Measurements from ENCODE around the gene MRPS14. TPM values are rescaled to one million over a fixed set of nuclear protein-coding genes. Genes with fewer than 3 reads are reported as not detected.

MRPS14 gene
- total RNA-seq, 1 donor from 2014 or later: 36.9 TPM

- intact Hi-C loops (cut with micrococcal nuclease): no loop called here
- no peaks in the 10 kb centered on the region for H3K27me3 Mint-ChIP-seq
- ChIA-PET POLR2A (interaction anchor here (0.7 to 1.8 kb wide), 2 partner anchors 9 to 10 kb away, joined by 5 read pairs; partner anchors contain the start of gene CACYBP), CTCF (no interaction called here)
- H3K4me1 Mint-ChIP-seq: peaks cover 10% of the 10 kb centered on the region
- peaks cover 81% of the 10 kb centered on the region for H3K36me3 Mint-ChIP-seq (ENCODE audit: low read depth)
- no peaks in the 10 kb centered on the region for H3K9me3 Mint-ChIP-seq
- DNase-seq (no peak), ATAC-seq (ENCODE audit: low read depth) (no peak)
- no peak overlapping the region for H3K4me3 Mint-ChIP-seq
- no peak for TF ChIP-seq CTCF (IDR thresholded peaks at IDR 0.05)
- peak overlapping the region; percentile 1 for H3K27ac Mint-ChIP-seq
Measured at GRCh38 chr1:175009532-175009931, 13.7 kb downstream of the MRPS14 start.

GRCh38 chr1:175005085-175005783, 18.0 kb downstream of the MRPS14 start:
- CTCF ChIA-PET: no interaction called here
- no peak for ATAC-seq (ENCODE audit: low read depth)
- Mint-ChIP-seq H3K4me3 (no peak overlapping the region), H3K36me3 (ENCODE audit: low read depth) (peaks cover 60% of the 10 kb centered on the region), H3K27ac (no peak overlapping the region), H3K27me3 (no peaks in the 10 kb centered on the region), H3K4me1 (peaks cover 37% of the 10 kb centered on the region), H3K9me3 (no peaks in the 10 kb centered on the region)
- intact Hi-C loops (cut with micrococcal nuclease): no loop called here
- no peak for DNase-seq
- POLR2A ChIA-PET: interaction anchor here (0.7 to 1.4 kb wide), 2 partner anchors 18 to 929 kb away, joined by 3 to 5 read pairs; partner anchors contain the start of gene MRPS14
- no peak for TF ChIP-seq CTCF (IDR thresholded peaks at IDR 0.05)

GRCh38 chr1:175003521-175003920, 19.7 kb downstream of the MRPS14 start:
- Mint-ChIP-seq H3K9me3 (no peaks in the 10 kb centered on the region), H3K4me1 (peaks cover 32% of the 10 kb centered on the region), H3K4me3 (no peak overlapping the region), H3K27me3 (no peaks in the 10 kb centered on the region), H3K27ac (peak overlapping the region; percentile 20), H3K36me3 (ENCODE audit: low read depth) (peaks cover 46% of the 10 kb centered on the region)
- no peak for TF ChIP-seq CTCF (IDR thresholded peaks at IDR 0.05)
- ATAC-seq (ENCODE audit: low read depth) (no peak), DNase-seq (no peak)
- intact Hi-C loops (cut with micrococcal nuclease): no loop called here
- ChIA-PET CTCF (interaction anchor here (2.2 kb wide), 1 partner anchor 26 kb away, joined by 5 read pairs; no protein-coding TSS in a partner anchor), POLR2A (interaction anchor here (1.9 kb wide), 1 partner anchor 19 kb away, joined by 11 read pairs; the partner anchor contains the start of gene MRPS14)

- Mint-ChIP-seq H3K36me3 (ENCODE audit: low read depth) (peaks cover 41% of the 10 kb centered on the region), H3K27ac (no peak overlapping the region), H3K9me3 (no peaks in the 10 kb centered on the region), H3K4me1 (peaks cover 32% of the 10 kb centered on the region), H3K27me3 (no peaks in the 10 kb centered on the region), H3K4me3 (no peak overlapping the region)
- intact Hi-C loops (cut with micrococcal nuclease): no loop called here
- ATAC-seq (ENCODE audit: low read depth) (no peak), DNase-seq (no peak)
- TF ChIP-seq CTCF (IDR thresholded peaks at IDR 0.05): no peak
- POLR2A ChIA-PET: interaction anchor here (1.9 kb wide), 1 partner anchor 20 kb away, joined by 11 read pairs; the partner anchor contains the start of gene MRPS14
- CTCF ChIA-PET: interaction anchor here (2.2 kb wide), 1 partner anchor 26 kb away, joined by 5 read pairs; no protein-coding TSS in a partner anchor
Measured at GRCh38 chr1:175002910-175003517, 20.2 kb downstream of the MRPS14 start.

GRCh38 chr1:175000697-175001187, 22.5 kb downstream of the MRPS14 start:
- peaks cover 29% of the 10 kb centered on the region for H3K36me3 Mint-ChIP-seq (ENCODE audit: low read depth)
- no peak for ATAC-seq (ENCODE audit: low read depth)
- H3K4me1 Mint-ChIP-seq: peaks cover 38% of the 10 kb centered on the region
- no peaks in the 10 kb centered on the region for H3K27me3 Mint-ChIP-seq
- H3K9me3 Mint-ChIP-seq: no peaks in the 10 kb centered on the region
- CTCF ChIA-PET: interaction anchor here (1.9 kb wide), 1 partner anchor 224 kb away, joined by 4 read pairs; no protein-coding TSS in a partner anchor
- POLR2A ChIA-PET: interaction anchor here (0.5 to 5.0 kb wide), 16 partner anchors 8 to 1133 kb away, joined by 3 to 139 read pairs (median 12); partner anchors contain the start of genes GAS5, MRPS14 and ZBTB37
- intact Hi-C loops (cut with micrococcal nuclease): no loop called here
- DNase-seq: no peak
- H3K27ac Mint-ChIP-seq: no peak overlapping the region
- TF ChIP-seq CTCF (IDR thresholded peaks at IDR 0.05): no peak
- H3K4me3 Mint-ChIP-seq: no peak overlapping the region

Data from activated B cell treated with CpG ODN at 0.5 μM for 24 hours (primary cell).